Astrocyte (in vitro differentiated cells and primary cell): ENCODE data around the gene OLFML3. TPM values are rescaled to one million over a fixed set of nuclear protein-coding genes. Genes with fewer than 3 reads are reported as not detected.

Experiments used
- DNase-seq: peaks from one replicate; pipeline ENCODE4 v3.0.0-alpha.2; 2010; ENCODE audit warnings: low read depth
- FAIRE-seq: peaks from 2 replicates; lab custom pipeline; 2011; peaks lifted over from hg19 to GRCh38; lab: Jason Lieb, UNC
- H2AFZ ChIP-seq: 2 replicates; pipeline ENCODE4 v1.6.0; 2012; ENCODE audit warnings: low read depth, low read length, inconsistent platforms
- H3K27ac ChIP-seq: 2 replicates; pipeline ENCODE4 v1.5.1; 2011; ENCODE audit warnings: low read depth, low read length, inconsistent platforms
- H3K27me3 ChIP-seq: 2 replicates; pipeline ENCODE4 v1.6.0; 2011; ENCODE audit warnings: low read length, inconsistent platforms; ENCODE audit not compliant: insufficient read depth
- H3K36me3 ChIP-seq: 2 replicates; pipeline ENCODE4 v1.5.1; 2011; ENCODE audit warnings: low read length, inconsistent platforms; ENCODE audit not compliant: insufficient read depth
- H3K4me1 ChIP-seq: 2 replicates; pipeline ENCODE4 v1.5.1; 2011; ENCODE audit warnings: low read length, inconsistent platforms; ENCODE audit not compliant: insufficient read depth
- H3K4me2 ChIP-seq: 2 replicates; pipeline ENCODE4 v1.6.0; 2012; ENCODE audit warnings: low read length, inconsistent platforms
- H3K4me3 ChIP-seq: 2 replicates; pipeline ENCODE4 v1.5.1; 2011; ENCODE audit warnings: low read depth, mild to moderate bottlenecking, low read length, inconsistent platforms; ENCODE audit not compliant: insufficient read depth
- H3K79me2 ChIP-seq: 2 replicates; pipeline ENCODE4 v1.6.0; 2012; ENCODE audit warnings: mild to moderate bottlenecking, low read length, inconsistent platforms; ENCODE audit not compliant: insufficient read depth
- H3K9ac ChIP-seq: 2 replicates; pipeline ENCODE4 v1.6.0; 2012; ENCODE audit warnings: mild to moderate bottlenecking, low read length, inconsistent platforms
- H3K9me3 ChIP-seq: 2 replicates; pipeline ENCODE4 v1.5.1; 2012; ENCODE audit warnings: low read depth, mild to moderate bottlenecking, low read length, inconsistent platforms; ENCODE audit not compliant: insufficient read depth
- H4K20me1 ChIP-seq: 2 replicates; pipeline ENCODE4 v1.6.0; 2012; ENCODE audit warnings: low read length, inconsistent platforms; ENCODE audit not compliant: insufficient read depth
- H3K27ac Mint-ChIP-seq: one replicate; pipeline ENCODE4 v1.8.0; 2021; ENCODE audit warnings: mild to moderate bottlenecking, mixed read lengths; ENCODE audit not compliant: unreplicated experiment
- H3K27me3 Mint-ChIP-seq: one replicate; pipeline ENCODE4 v1.8.0; 2021; ENCODE audit warnings: low read depth, mixed read lengths; ENCODE audit not compliant: unreplicated experiment
- H3K36me3 Mint-ChIP-seq: one replicate; pipeline ENCODE4 v1.8.0; 2021; ENCODE audit warnings: low read depth, mixed read lengths; ENCODE audit not compliant: unreplicated experiment
- H3K4me1 Mint-ChIP-seq: one replicate; pipeline ENCODE4 v1.8.0; 2021; ENCODE audit warnings: low read depth, mixed read lengths; ENCODE audit not compliant: unreplicated experiment
- H3K4me3 Mint-ChIP-seq: one replicate; pipeline ENCODE4 v1.8.0; 2021; ENCODE audit warnings: mild to moderate bottlenecking, moderate library complexity, mixed read lengths; ENCODE audit not compliant: unreplicated experiment
- H3K9me3 Mint-ChIP-seq: one replicate; pipeline ENCODE4 v1.8.0; 2021; ENCODE audit warnings: mild to moderate bottlenecking, mixed read lengths; ENCODE audit not compliant: unreplicated experiment
- CTCF ChIP-seq: IDR thresholded peaks from 2 replicates; pipeline ENCODE4 v1.5.1; 2011; ENCODE audit warnings: low read depth, mild to moderate bottlenecking, inconsistent platforms, low read length, moderate library complexity; ENCODE audit not compliant: insufficient read depth
- EZH2 ChIP-seq: IDR thresholded peaks from 2 replicates; pipeline ENCODE4 v1.6.1; 2012; ENCODE audit warnings: mild to moderate bottlenecking, low read length, inconsistent platforms; ENCODE audit not compliant: insufficient read depth
- total RNA-seq: library from RNA; stranded (reverse); gene quantifications from 2 replicates; pipeline ENCODE4 v1.2.1, GENCODE V29; 2021

OLFML3 gene
- total RNA-seq, 1 donor from 2014 or later, result 26.7 TPM

GRCh38 chr1:113941245-113941559 is 38.1 kb upstream of the OLFML3 start:
- FAIRE-seq (no peak), DNase-seq (no peak)
- Histone ChIP-seq H3K9ac (no peak overlapping the region), H2AFZ (no peak overlapping the region), H3K4me1 (no peaks in the 10 kb centered on the region), H3K27me3 (no peaks in the 10 kb centered on the region), H3K36me3 (peaks cover 11% of the 10 kb centered on the region), H3K27ac (no peak overlapping the region), H3K9me3 (no peaks in the 10 kb centered on the region), H3K4me3 (no peak overlapping the region), H3K79me2 (peaks cover 85% of the 10 kb centered on the region), H3K4me2 (no peak overlapping the region), H4K20me1 (peaks cover 71% of the 10 kb centered on the region)
- Mint-ChIP-seq H3K27me3 (no peaks in the 10 kb centered on the region), H3K9me3 (peaks cover 3% of the 10 kb centered on the region), H3K27ac (no peak overlapping the region), H3K4me1 (peaks cover 4% of the 10 kb centered on the region), H3K4me3 (no peak overlapping the region), H3K36me3 (peaks cover 14% of the 10 kb centered on the region)
- no peak for TF ChIP-seq EZH2
- TF ChIP-seq CTCF, result no peak

DNA sequence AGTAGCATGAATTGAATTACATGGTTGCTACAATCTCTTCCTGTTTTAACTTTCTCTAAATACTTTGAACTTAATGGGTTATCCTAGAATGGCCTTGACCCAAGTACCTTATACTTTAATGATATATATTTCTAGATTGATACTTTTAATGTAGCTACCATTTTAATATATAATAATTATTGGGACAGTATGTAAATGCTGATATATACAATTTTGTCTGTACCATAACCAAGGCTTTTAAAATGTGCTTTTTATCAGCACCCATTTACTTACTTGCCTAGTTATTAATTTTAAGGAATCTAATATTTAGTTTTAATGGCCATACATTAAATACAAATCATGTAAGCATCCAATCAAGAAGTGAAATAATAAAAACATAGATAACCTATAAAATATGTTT is 36.7 kb upstream of the OLFML3 start:
- no peak for TF ChIP-seq CTCF
- Mint-ChIP-seq H3K4me3 (no peak overlapping the region), H3K27me3 (no peaks in the 10 kb centered on the region), H3K36me3 (peaks cover 14% of the 10 kb centered on the region), H3K27ac (no peak overlapping the region), H3K9me3 (peaks cover 3% of the 10 kb centered on the region), H3K4me1 (peaks cover 7% of the 10 kb centered on the region)
- H3K27ac ChIP-seq, result no peak overlapping the region
- H3K4me1 ChIP-seq, result peaks cover 3% of the 10 kb centered on the region
- no peaks in the 10 kb centered on the region for H3K9me3 ChIP-seq
- H3K4me3 ChIP-seq, result no peak overlapping the region
- H3K79me2 ChIP-seq, result peaks cover 84% of the 10 kb centered on the region
- no peak overlapping the region for H2AFZ ChIP-seq
- H3K9ac ChIP-seq, result no peak overlapping the region
- no peak overlapping the region for H3K4me2 ChIP-seq
- peaks cover 71% of the 10 kb centered on the region for H4K20me1 ChIP-seq
- H3K27me3 ChIP-seq, result no peaks in the 10 kb centered on the region
- peaks cover 11% of the 10 kb centered on the region for H3K36me3 ChIP-seq
- FAIRE-seq, result no peak
- no peak for DNase-seq

DNA sequence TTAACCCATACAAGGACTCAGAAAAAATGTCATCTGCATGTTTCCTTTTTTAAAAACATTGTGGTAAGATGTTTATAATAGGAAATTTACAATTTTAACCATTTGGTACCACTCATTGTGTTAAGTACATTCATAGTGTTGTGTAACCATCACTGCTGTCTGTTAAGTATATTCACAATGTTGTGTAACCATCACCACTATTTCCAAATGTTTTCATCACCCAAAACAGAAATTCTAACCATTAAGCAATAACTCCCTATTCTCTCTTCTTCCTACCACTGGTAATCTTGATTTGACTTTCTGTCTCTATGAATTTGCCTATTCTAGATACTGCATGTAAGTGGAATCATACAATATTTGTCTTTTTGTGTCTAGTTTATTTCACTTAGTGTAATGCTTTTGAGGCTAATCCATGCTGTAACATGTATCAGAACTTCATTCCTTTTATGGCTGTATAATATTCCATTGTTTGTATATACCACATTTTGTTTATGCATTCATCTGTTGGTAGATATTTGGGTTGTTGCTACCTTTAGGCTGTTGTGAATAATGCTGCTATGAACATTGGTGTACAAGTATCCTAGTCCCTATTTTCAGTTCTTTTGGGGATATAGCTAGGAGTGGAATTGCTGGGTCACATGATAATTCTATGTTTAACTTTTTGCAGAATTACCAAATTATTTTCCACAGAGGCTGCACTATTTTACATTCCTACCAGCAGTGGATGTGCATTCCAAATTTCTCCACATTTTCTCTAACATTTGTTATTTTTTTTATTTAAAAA is 36.1 kb upstream of the OLFML3 start:
- no peak overlapping the region for H3K4me2 ChIP-seq
- no peaks in the 10 kb centered on the region for H3K9me3 ChIP-seq
- H3K9ac ChIP-seq, result no peak overlapping the region
- H3K4me3 Mint-ChIP-seq, result no peak overlapping the region
- H3K9me3 Mint-ChIP-seq, result peaks cover 3% of the 10 kb centered on the region
- H3K4me1 Mint-ChIP-seq, result peaks cover 9% of the 10 kb centered on the region
- peaks cover 4% of the 10 kb centered on the region for H3K4me1 ChIP-seq
- FAIRE-seq (no peak), DNase-seq (no peak)
- peaks cover 14% of the 10 kb centered on the region for H3K36me3 Mint-ChIP-seq
- no peak overlapping the region for H2AFZ ChIP-seq
- H3K79me2 ChIP-seq, result peaks cover 84% of the 10 kb centered on the region
- no peak for TF ChIP-seq CTCF
- no peaks in the 10 kb centered on the region for H3K27me3 ChIP-seq
- H3K36me3 ChIP-seq, result peaks cover 11% of the 10 kb centered on the region
- H4K20me1 ChIP-seq, result peaks cover 71% of the 10 kb centered on the region
- H3K27me3 Mint-ChIP-seq, result no peaks in the 10 kb centered on the region
- H3K27ac Mint-ChIP-seq, result no peak overlapping the region
- no peak overlapping the region for H3K27ac ChIP-seq
- no peak overlapping the region for H3K4me3 ChIP-seq
